Mesenchymal stem cell (in vitro differentiated cells and primary cell): ENCODE measurements around the gene KCNH6.

Experiments used
- DNase-seq: peaks from one replicate; pipeline ENCODE4 v3.0.0-alpha.2; 2013
- H2AFZ ChIP-seq: one replicate; pipeline ENCODE4 v1.6.1; 2013; ENCODE audit warnings: low read depth, mild to moderate bottlenecking, control low read depth, inconsistent platforms, low read length, moderate library complexity
- H2AK5ac ChIP-seq: 2 replicates; pipeline ENCODE4 v1.6.1; 2013; ENCODE audit warnings: low read length, moderate library complexity, mild to moderate bottlenecking, inconsistent platforms; ENCODE audit not compliant: severe bottlenecking
- H2BK120ac ChIP-seq: one replicate; pipeline ENCODE4 v1.6.1; 2013; ENCODE audit warnings: low read depth, mild to moderate bottlenecking, inconsistent platforms, low read length, moderate library complexity
- H2BK12ac ChIP-seq, 2 experiments: one replicate each; pipeline ENCODE4 v1.6.1; 2013; ENCODE audit warnings: inconsistent platforms in 2 of 2, low read length in 2 of 2, mild to moderate bottlenecking in 2 of 2, moderate library complexity in 2 of 2, control low read depth in 1 of 2
- H2BK15ac ChIP-seq: one replicate; pipeline ENCODE4 v1.6.1; 2013; ENCODE audit warnings: mild to moderate bottlenecking, low read depth, inconsistent platforms; ENCODE audit not compliant: poor library complexity, severe bottlenecking
- H2BK5ac ChIP-seq: 2 replicates; pipeline ENCODE4 v1.6.1; 2013; ENCODE audit warnings: low read depth, mild to moderate bottlenecking, low read length, control low read depth, inconsistent platforms; ENCODE audit not compliant: poor library complexity, severe bottlenecking
- H3K14ac ChIP-seq, 2 experiments: one replicate each; pipeline ENCODE4 v1.6.1; 2013; ENCODE audit warnings: inconsistent platforms in 2 of 2, low read length in 2 of 2, control low read depth in 1 of 2, mild to moderate bottlenecking in 1 of 2, moderate library complexity in 1 of 2
- H3K18ac ChIP-seq, 2 experiments: one replicate each; pipeline ENCODE4 v1.6.1; 2013; ENCODE audit warnings: inconsistent platforms in 2 of 2, low read length in 2 of 2, control low read depth in 1 of 2, low read depth in 1 of 2, mild to moderate bottlenecking in 1 of 2
- H3K23ac ChIP-seq, 2 experiments: one replicate each; pipeline ENCODE4 v1.6.1; 2013; ENCODE audit warnings: inconsistent platforms in 2 of 2, low read length in 2 of 2, mild to moderate bottlenecking in 2 of 2, moderate library complexity in 2 of 2, control low read depth in 1 of 2
- H3K27ac ChIP-seq: 2 replicates; pipeline ENCODE4 v1.5.1; 2013; ENCODE audit warnings: mild to moderate bottlenecking, moderate library complexity, low read length, control low read depth, inconsistent platforms; ENCODE audit not compliant: poor library complexity, severe bottlenecking
- H3K27me3 ChIP-seq, 2 experiments: 2 replicates each; pipeline versions ENCODE4 v1.6.1 to v1.7.0; 2013; ENCODE audit warnings: low read length in 2 of 2, mild to moderate bottlenecking in 2 of 2, moderate library complexity in 2 of 2, control low read depth in 1 of 2, inconsistent platforms in 1 of 2; ENCODE audit not compliant: control insufficient read depth in 1 of 2, insufficient read depth in 1 of 2
- H3K36me3 ChIP-seq, 2 experiments: 2 replicates each; pipeline versions ENCODE4 v1.6.1 to v1.7.0; 2013; ENCODE audit warnings: low read length in 2 of 2, control low read depth in 1 of 2, inconsistent platforms in 1 of 2, low read depth in 1 of 2, mild to moderate bottlenecking in 1 of 2; ENCODE audit not compliant: insufficient read depth in 2 of 2, control insufficient read depth in 1 of 2
- H3K4ac ChIP-seq, 2 experiments: one replicate each; pipeline ENCODE4 v1.6.1; 2013; ENCODE audit warnings: inconsistent platforms in 2 of 2, low read length in 2 of 2, mild to moderate bottlenecking in 2 of 2, moderate library complexity in 2 of 2, control low read depth in 1 of 2, low read depth in 1 of 2
- H3K4me1 ChIP-seq: 2 replicates; pipeline ENCODE4 v1.6.1; 2013; ENCODE audit warnings: low read depth, low read length, control low read depth; ENCODE audit not compliant: control insufficient read depth, insufficient read depth
- H3K4me2 ChIP-seq: 2 replicates; pipeline ENCODE4 v1.6.1; 2013; ENCODE audit warnings: low read length, mild to moderate bottlenecking, inconsistent platforms; ENCODE audit not compliant: poor library complexity, severe bottlenecking
- H3K4me3 ChIP-seq, 2 experiments: 2 replicates each; pipeline versions ENCODE4 v1.5.1 to v1.7.0; 2013; ENCODE audit warnings: low read length in 2 of 2, mild to moderate bottlenecking in 2 of 2, control low read depth in 1 of 2, low read depth in 1 of 2; ENCODE audit not compliant: insufficient read depth in 1 of 2
- H3K79me1 ChIP-seq: replicated peaks from 2 replicates; pipeline ENCODE4 v1.6.1; 2013; ENCODE audit warnings: mild to moderate bottlenecking, control low read depth, low read length, inconsistent platforms; ENCODE audit not compliant: poor library complexity, severe bottlenecking
- H3K9ac ChIP-seq: 2 replicates; pipeline ENCODE4 v1.7.0; 2013; ENCODE audit warnings: mild to moderate bottlenecking, low read length, moderate library complexity
- H3K9me3 ChIP-seq: 2 replicates; pipeline ENCODE4 v1.7.0; 2013; ENCODE audit warnings: mild to moderate bottlenecking, low read length; ENCODE audit not compliant: control insufficient read depth
- H4K8ac ChIP-seq: one replicate; pipeline ENCODE4 v1.6.1; 2013; ENCODE audit warnings: inconsistent platforms, mild to moderate bottlenecking, low read length, moderate library complexity
- H4K91ac ChIP-seq: one replicate; pipeline ENCODE4 v1.6.1; 2013; ENCODE audit warnings: mild to moderate bottlenecking, low read length, inconsistent platforms
- WGBS: methylation state at CpG from one replicate; pipeline ENCODE4 v1.1.7; 2013; ENCODE audit warnings: mixed read lengths; 5-methylcytosine and 5-hydroxymethylcytosine counted together

Gene KCNH6

DNA sequence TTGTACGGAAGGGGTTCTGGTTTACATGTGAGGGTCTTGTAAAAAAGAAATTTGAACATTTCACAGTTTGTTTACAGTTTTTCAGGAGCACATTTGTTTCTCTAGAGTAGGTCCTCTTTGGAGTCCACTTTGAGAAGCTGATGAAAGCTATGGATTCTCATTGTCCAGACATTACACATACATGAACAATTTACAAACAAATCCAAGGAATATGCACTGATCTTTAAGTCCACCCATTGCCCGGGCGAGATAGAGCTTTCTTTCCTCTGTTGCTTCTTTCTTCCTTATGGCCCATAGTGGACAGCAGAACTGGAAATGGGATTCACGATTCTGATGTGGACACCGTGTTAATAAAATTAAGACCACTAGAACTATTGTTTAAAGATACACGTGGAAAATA, 29.1 kb downstream of the KCNH6 start:
- no peaks in the 10 kb centered on the region for H3K9me3 ChIP-seq

GRCh38 chr17:63555500-63556156, 32.5 kb downstream of the KCNH6 start:
- H3K27me3 ChIP-seq: no peaks in the 10 kb centered on the region
- no peak overlapping the region for H2BK15ac ChIP-seq
- no peak overlapping the region for H3K4ac ChIP-seq
- no peak overlapping the region for H3K27ac ChIP-seq
- H2BK5ac ChIP-seq: no peak overlapping the region
- no peak overlapping the region for H4K8ac ChIP-seq
- H3K9me3 ChIP-seq: no peaks in the 10 kb centered on the region
- no peak overlapping the region for H3K18ac ChIP-seq
- no peak overlapping the region for H4K91ac ChIP-seq
- peaks cover 5% of the 10 kb centered on the region for H3K79me1 ChIP-seq
- no peaks in the 10 kb centered on the region for H3K36me3 ChIP-seq
- H2AK5ac ChIP-seq: no peak overlapping the region
- H3K4me1 ChIP-seq: peaks cover 4% of the 10 kb centered on the region
- DNase-seq: no peak
- no peak overlapping the region for H2AFZ ChIP-seq
- no peak overlapping the region for H2BK120ac ChIP-seq
- WGBS: over 99% methylated on average over 6 of the region's 7 CpGs
- H3K4me2 ChIP-seq: no peak overlapping the region
- H2BK12ac ChIP-seq: no peak overlapping the region
- H3K4me3 ChIP-seq: no peak overlapping the region
- no peak overlapping the region for H3K9ac ChIP-seq
- H3K23ac ChIP-seq: no peak overlapping the region
- H3K14ac ChIP-seq: no peak overlapping the region

More for the DNA sequence above, 29.1 kb downstream of the KCNH6 start:
- peak overlapping the region; percentile 97 for H3K9ac ChIP-seq
- no peaks in the 10 kb centered on the region for H3K36me3 ChIP-seq
- H4K8ac ChIP-seq: no peak overlapping the region
- no peak overlapping the region for H2AK5ac ChIP-seq
- no peak overlapping the region for H4K91ac ChIP-seq
- H3K79me1 ChIP-seq: peaks cover 2% of the 10 kb centered on the region
- no peak overlapping the region for H2AFZ ChIP-seq
- H3K27ac ChIP-seq: no peak overlapping the region
- no peaks in the 10 kb centered on the region for H3K27me3 ChIP-seq
- H3K4me2 ChIP-seq: peak overlapping the region; percentile 49
- no peak overlapping the region for H3K14ac ChIP-seq
- 38% methylated on average over 3 of the region's 6 CpGs for WGBS
- peak; percentile 50 for DNase-seq
- H3K18ac ChIP-seq: no peak overlapping the region
- H3K4me1 ChIP-seq: peaks cover 5% of the 10 kb centered on the region
- no peak overlapping the region for H2BK120ac ChIP-seq
- H2BK15ac ChIP-seq: no peak overlapping the region
- H3K23ac ChIP-seq: no peak overlapping the region
- H3K4me3 ChIP-seq: peak overlapping the region in 1 of 2 experiments; percentile 100
- no peak overlapping the region for H3K4ac ChIP-seq
- no peak overlapping the region for H2BK5ac ChIP-seq
- no peak overlapping the region for H2BK12ac ChIP-seq

GRCh38 chr17:63557416-63557815, 34.3 kb downstream of the KCNH6 start:
- H3K4ac ChIP-seq: no peak overlapping the region
- no peak overlapping the region for H2BK120ac ChIP-seq
- no peak overlapping the region for H2BK12ac ChIP-seq
- no peak for DNase-seq
- H3K36me3 ChIP-seq: no peaks in the 10 kb centered on the region
- H3K4me2 ChIP-seq: no peak overlapping the region
- no peak overlapping the region for H3K14ac ChIP-seq
- no peaks in the 10 kb centered on the region for H3K27me3 ChIP-seq
- WGBS: 96% methylated on average over 2 of the region's 2 CpGs
- no peak overlapping the region for H4K8ac ChIP-seq
- H2BK15ac ChIP-seq: no peak overlapping the region
- H2BK5ac ChIP-seq: no peak overlapping the region
- no peaks in the 10 kb centered on the region for H3K9me3 ChIP-seq
- no peak overlapping the region for H3K27ac ChIP-seq
- H2AFZ ChIP-seq: no peak overlapping the region
- H3K23ac ChIP-seq: no peak overlapping the region
- H3K18ac ChIP-seq: no peak overlapping the region
- H3K4me3 ChIP-seq: no peak overlapping the region
- no peak overlapping the region for H2AK5ac ChIP-seq
- H3K79me1 ChIP-seq: peaks cover 8% of the 10 kb centered on the region
- no peak overlapping the region for H4K91ac ChIP-seq
- H3K4me1 ChIP-seq: peaks cover 4% of the 10 kb centered on the region
- no peak overlapping the region for H3K9ac ChIP-seq

GRCh38 chr17:63558441-63558840, 35.3 kb downstream of the KCNH6 start:
- no peaks in the 10 kb centered on the region for H3K36me3 ChIP-seq
- no peak overlapping the region for H2BK5ac ChIP-seq
- H3K4ac ChIP-seq: no peak overlapping the region
- H3K27me3 ChIP-seq: no peaks in the 10 kb centered on the region
- no peak overlapping the region for H2BK12ac ChIP-seq
- no peak overlapping the region for H2AFZ ChIP-seq
- H3K9me3 ChIP-seq: no peaks in the 10 kb centered on the region
- H3K79me1 ChIP-seq: peaks cover 11% of the 10 kb centered on the region
- no peak overlapping the region for H3K4me3 ChIP-seq
- no peak overlapping the region for H4K8ac ChIP-seq
- no peak overlapping the region for H3K4me2 ChIP-seq
- H2BK15ac ChIP-seq: no peak overlapping the region
- H4K91ac ChIP-seq: no peak overlapping the region
- no peak overlapping the region for H3K23ac ChIP-seq
- H2AK5ac ChIP-seq: no peak overlapping the region
- no peak overlapping the region for H3K9ac ChIP-seq
- no peak overlapping the region for H3K18ac ChIP-seq
- H3K27ac ChIP-seq: no peak overlapping the region
- no peak for DNase-seq
- H2BK120ac ChIP-seq: no peak overlapping the region
- WGBS: 100% methylated on average over 3 of the region's 3 CpGs
- no peak overlapping the region for H3K14ac ChIP-seq
- H3K4me1 ChIP-seq: peaks cover 2% of the 10 kb centered on the region
